ENCODE data around the gene ZFAND3.
"Not testable (repeated sequence)": the region's sequence is repeated elsewhere in the genome, so short reads cannot be mapped to it uniquely, and the experiment has no call there.

The ZFAND3 gene

DNA sequence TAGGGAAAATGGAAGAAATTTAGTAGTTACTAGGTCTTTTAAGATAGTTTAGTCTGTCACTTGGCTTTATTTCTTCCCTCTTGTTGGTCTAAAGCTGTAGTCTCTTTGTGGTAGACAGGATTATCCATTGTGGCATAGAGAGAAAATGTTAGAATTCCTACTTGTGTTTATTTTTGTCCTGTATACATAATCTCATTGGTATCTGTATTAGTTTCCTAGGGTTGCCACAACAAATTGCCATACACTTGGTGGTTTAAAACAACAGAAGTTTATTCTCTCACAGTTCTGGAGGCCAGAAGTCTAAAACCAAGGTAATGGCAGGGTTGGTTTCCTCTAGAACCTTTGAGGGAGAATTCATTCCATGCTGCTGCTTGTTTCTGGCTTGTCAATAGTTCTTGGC lies 119.4 kb downstream of the ZFAND3 start:
- no peak for DNase-seq (ENCODE audit: low read depth)

DNA sequence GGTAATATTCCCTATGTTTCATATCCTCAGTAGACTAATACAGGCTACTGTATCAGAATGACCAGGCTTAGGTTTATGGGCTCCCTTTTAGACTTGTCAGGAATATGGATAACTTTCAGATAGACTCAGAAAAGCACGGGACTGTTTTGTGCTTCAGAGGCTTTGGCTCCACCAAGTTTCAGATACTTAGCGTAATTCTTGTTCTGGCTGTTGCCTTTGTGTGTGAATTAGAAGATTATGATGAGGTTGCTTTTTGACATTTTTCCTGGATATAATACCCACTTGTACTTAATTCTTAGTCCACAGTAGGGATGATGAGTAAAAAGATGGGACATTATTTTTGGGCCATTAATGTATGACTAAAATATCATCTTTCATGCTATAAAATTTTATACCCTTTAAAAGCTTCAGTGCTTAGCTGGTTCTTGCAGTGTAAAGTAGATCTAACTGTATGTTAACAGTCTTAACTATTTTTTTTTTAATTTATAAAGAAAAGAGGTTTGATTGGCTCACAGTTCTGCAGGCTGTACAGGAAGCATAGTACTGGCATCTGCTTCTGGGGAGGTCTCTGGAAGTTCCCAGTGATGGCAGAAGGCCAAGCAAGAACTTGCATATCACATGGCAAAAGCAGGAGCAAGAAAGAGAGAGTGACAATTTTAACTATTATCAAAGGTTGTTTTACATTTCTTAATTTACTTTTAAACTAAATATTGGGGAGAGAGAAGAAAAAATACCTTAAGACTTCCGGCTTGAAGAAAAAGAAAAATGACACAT lies 120.7 kb downstream of the ZFAND3 start:
- DNase-seq (ENCODE audit: low read depth), result no peak

DNA sequence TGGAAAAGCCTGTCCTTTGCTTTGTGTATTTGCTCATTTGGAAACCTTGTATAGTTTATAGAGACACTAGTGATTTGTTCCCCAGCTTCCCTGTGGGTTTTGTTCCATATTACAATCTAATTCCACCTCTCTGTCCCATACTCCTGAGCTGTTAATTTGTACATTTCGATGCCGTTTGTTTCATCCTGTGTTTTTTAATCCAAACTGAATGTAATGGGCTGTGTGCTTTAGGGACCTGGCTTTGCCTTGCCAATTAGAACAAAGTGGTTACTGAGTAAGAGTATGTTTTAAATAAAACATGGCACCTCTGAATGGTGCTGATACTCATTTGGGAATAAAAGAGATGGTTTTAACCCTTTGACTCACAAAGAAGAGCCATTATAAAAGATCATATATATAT lies 122.3 kb downstream of the ZFAND3 start:
- no peak for DNase-seq (ENCODE audit: low read depth)

DNA sequence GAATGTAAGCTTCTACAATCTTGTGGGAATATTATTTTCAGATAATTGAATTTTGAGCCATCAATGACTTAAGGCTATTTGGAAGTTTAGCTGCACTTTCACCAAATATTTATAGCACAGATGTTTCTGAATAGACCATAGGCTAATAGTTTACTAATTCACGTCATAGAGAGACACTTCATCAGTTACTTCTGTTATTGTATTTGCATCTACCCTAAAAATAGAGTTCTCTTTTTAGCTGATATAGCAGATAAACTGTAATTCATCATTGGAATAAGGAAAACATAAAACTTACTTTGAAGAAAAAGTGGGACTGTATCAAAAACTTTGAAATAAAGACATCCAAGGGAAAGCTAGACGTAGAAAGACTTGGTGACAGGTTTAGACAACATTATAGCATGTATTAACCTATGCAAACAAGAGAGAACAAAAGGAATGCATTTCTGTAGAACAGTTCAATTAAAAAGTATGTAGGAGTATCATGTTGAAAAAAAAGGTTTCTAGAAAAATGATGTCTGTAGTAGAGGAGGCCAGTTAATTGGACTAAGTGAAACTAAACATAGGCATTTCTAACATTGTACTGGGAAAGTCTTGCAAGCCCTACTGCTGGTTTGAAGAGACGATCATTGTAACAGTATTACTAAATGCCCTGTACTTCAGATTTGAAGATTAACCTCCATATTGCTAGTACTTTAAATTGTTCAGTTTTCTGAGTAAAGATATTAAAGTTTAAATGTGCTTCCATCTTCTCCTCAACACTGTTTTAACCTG lies 123.3 kb downstream of the ZFAND3 start:
- no peak for DNase-seq (ENCODE audit: low read depth)

DNA sequence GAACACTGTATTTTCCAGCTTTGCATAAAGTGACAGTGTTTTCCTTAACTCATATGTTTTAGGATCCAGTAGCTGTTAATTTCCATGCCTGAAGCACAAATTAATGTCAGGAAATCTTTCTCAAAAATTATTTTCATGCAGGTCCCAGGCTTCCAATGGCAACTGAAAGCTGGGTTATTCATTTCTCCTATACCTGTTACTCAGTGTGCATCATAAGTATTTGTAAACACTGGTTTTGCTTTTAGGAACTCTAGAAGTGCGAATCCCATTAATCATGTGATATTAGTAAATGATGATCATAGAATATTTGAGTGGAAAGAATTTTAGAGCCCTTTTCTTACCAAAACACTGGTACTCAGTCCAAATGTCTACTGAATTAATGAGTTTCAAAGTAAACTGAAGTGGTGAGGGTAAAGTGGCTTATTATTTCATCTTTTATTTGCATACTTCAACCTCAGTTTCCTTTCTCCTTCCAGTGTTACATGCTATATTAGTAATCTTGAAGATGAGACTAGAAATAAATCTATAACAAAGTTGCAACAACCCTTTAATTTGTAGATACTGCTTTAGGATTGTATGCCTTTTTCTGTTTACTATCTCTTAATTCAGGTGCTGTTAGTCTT lies 124.0 kb downstream of the ZFAND3 start:
- no peak for DNase-seq (ENCODE audit: low read depth)

DNA sequence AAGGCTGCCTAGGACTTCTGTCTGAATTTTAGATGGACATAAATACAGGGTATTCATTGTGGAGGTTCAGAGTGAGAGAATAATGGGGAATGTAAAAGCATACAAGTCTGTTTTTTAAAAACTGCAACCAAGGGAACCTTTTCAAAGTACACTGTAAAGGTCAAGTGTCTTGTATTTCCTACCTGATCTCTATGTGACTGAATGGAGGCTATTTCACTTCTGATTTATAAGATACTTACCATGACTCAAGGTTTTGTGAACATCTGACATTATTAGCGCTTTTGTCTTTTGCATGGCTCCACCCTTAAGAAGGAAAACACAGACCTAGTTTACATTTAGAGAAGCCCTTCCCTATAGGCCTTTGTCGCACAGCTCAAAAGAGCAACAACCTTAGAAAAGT lies 126.5 kb downstream of the ZFAND3 start:
- no peak for DNase-seq (ENCODE audit: low read depth)

DNA sequence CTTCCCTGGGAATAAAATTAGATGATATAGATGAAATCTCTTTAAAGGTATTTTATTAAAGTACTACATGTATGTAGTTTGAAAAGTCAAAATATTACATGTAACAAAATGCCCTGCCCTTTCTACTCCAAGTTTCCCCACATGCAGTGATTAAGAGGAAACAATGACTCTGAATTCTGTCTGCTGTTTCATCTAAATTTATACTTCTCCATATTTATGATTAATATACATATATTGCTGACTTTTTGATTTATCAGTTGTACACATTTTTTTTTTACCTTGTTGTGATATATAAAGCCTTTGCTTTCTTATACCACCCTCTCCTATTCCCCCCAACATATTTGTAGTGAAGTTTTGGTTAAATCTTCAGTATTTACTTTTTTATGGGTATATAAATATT lies 127.9 kb downstream of the ZFAND3 start:
- no peak for DNase-seq (ENCODE audit: low read depth)

DNA sequence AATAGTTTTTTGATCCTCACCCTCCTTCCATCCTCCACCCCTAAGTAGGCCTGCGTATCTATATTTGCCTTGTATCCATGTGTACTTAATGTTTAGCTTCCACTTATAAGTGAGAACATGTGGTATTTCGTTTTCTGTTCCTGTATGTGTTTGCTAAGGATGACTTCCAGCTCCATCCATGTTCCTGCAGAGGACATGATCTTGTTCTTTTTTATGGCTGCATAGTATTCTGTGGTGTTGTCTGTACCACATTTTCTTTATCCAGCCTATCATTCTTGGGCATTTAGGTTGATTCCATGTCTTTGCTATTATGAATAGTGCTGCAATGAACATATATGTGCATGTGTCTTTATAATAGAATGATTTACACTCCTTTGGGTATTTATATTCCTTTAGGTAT lies 129.1 kb downstream of the ZFAND3 start:
- DNase-seq (ENCODE audit: low read depth), result not testable (repeated sequence)

DNA sequence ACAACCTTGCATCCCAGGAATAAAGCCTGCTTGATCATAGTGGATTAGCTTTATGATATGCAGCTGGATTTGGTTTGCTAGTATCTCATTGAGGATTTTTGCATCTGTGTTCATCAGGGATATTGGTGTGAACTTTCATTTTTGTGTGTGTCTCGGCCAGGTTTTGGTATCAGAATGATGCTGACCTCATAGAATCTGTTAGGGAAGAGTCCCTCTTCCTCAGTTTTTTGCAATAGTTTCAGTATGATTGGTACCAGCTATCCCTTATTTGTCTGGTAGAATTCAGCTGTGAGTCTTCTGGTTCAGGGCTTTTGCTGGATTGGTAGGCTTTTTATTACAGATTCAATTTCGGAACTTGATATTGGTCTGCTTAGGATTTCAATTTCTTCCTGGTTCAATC lies 132.5 kb downstream of the ZFAND3 start:
- no peak for DNase-seq (ENCODE audit: low read depth)

DNA sequence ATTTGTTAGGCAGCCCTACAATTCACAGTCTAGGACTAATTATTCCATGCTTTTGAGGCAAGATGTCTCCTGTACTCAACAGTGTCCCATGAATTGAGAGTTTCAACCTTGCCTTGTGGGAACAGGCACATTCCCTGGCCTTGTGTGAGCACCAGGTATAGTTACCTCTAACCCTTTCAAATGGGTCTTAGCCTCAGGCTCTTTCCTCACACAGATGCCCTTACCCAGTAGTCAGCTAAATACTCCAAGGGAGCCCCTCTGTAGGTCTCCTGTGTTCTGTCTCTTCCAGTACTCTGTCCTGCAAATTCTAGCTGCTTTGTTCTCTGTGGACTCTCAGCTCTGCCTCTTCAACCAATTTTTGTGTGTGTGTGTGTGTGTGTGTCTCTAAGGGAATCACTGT lies 135.3 kb downstream of the ZFAND3 start:
- DNase-seq (ENCODE audit: low read depth), result no peak

DNA sequence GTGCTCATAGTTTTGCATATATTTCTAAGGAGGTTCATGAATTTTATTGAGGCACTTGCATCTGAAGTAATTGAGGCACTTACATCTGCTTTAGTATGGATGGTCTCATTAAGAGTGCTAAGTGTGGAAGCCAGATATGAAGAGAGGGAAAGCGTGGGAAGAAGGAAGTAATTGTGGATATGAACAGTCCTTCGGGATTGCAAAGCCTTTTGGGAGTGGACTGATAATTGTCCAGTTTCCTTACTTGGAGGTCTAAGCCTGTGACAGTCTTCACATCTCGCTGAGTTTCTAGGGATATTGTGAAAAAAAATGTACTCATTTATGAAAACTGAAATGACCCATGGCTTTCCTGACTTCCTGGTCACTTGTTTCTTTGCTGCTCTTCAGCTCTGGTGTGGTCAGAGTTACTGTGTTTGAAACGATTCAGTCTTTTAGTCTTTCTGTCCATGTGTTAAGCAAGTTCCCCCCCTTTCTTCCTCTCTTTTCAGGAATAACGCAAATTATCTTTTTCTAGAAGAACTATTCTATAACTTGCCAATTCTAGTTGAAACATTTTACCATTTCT lies 137.3 kb downstream of the ZFAND3 start:
- no peak for DNase-seq (ENCODE audit: low read depth)

DNA sequence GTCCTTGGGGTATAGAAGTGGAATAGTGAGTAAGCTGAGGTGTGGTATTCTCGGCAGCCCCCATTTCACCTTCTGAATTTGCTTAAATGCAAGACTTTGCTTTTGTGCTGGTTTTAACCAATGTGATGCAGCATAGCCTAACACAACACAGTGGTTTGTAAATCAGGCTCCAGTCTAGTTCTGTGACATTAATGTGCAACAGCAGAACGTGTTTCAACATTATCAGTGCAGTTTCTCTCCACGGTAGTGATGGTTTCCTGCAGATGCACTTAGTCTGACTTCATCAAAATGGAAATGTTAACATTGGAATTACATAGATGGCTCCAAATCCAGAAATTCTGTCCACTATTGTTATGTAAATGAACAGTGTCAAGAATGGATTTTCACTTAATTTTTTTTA lies 139.5 kb downstream of the ZFAND3 start:
- no peak for DNase-seq (ENCODE audit: low read depth)

DNA sequence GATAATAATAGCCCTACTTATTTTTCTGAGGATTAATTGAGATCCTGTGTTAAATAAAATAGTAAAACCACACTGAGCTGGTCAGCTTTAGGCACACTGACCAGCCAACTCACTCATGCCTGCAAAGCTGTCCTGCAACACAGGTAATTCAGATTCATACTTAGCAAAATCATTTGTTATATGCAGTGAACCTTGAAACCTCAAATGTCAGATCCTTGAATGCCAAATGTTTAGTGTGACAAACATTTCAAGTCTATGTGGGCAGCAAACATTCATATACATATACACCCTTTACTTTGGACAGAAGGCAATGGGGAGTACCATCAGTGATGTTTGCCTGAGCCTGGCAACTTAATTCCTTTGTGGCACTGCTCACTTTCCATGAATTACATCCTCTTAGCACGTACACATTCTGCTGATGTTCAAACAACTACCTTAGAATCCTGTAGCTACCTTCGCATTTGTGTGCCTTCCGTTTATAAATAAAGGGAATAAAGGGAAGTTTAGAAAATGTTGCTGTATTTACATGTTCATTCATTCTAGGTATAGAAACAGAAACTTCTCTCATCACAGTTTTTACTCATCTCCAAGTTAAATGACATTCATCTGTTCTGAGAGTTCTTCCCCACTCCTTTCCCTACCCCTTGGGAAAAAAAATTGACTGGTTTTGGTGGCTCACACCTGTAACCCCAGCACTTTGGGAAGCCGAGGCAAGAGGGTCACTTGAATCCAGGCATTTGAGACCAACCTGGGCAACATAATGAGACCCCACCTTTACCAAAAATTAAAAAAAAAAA lies 140.8 kb downstream of the ZFAND3 start:
- DNase-seq (ENCODE audit: low read depth), result no peak

DNA sequence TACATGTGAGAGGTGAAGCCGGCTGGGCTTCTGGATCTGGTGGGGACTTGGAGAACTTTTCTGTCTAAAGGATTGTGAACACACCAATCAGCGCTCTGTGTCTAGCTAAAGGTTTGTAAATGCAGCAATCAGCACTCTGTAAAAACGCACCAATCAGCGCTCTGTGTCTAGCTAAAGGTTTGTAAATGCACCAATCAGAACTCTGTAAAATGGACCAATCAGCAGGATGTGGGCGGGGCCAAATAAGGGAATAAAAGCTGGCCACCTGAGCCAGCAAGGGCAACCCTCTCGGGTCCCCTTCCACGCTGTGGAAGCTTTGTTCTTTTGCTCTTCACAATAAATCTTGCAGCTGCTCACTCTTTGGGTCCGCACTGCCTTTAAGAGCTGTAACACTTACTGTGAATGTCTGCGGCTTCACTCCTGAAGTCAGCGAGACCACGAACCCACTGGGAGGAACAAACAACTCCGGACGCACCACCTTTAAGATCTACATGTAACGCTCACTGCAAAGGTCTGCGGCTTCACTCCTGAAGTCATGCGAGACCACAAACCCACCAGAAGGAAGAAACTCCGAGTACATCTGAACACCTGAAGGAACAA lies 143.1 kb downstream of the ZFAND3 start:
- not testable (repeated sequence) for DNase-seq (ENCODE audit: low read depth)

DNA sequence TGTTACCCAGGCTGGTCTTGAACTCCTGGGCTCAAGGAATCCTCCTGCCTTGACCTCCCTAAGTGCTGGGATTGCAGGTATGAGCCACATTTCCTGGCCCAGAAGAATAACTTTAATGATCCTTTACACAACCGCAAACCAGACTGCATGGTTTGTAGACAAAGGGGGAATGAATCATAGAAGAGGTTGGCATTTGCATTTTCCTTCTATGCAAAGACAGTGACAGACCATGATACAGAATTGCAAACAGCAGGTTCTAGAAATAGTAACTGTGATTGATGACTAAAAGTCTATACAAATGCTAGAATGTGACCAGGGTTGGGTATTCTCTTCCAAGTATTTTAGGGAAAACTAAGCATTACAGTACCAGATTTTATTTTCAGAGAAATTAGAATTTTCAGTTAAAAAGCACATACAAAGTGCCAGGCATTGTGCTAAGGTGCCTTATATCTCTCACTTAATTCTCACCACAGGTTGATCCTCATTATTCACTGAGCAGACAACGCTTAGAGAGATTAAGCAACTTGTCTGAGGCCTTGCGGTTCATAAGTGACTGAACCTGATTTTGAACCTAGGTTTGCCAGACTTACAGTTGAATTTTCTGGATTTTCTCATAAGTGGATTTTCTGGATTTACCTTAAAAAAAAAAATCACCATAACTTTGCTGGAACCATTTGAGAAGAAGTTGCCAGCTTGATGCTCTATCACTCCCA lies 146.6 kb downstream of the ZFAND3 start:
- no peak for DNase-seq (ENCODE audit: low read depth)

DNA sequence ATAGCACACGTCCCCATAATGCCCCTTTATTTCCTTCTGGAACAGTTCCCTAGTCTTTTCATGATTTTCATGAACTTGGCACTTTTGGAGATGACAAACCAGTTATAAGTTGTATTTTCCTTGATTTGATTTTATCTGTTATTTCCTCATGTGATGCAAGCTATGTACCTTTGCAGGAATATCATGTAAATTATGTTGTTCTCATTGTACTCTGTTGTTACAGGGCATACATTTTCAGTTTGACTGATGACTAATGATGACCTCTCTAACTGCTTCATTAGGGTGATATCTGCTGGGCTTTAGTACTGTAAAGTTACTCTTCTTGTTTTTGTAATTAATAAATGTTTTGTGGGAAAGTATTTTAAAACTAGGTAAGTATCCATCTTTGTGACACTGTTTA lies 147.3 kb downstream of the ZFAND3 start:
- DNase-seq (ENCODE audit: low read depth), result no peak

DNA sequence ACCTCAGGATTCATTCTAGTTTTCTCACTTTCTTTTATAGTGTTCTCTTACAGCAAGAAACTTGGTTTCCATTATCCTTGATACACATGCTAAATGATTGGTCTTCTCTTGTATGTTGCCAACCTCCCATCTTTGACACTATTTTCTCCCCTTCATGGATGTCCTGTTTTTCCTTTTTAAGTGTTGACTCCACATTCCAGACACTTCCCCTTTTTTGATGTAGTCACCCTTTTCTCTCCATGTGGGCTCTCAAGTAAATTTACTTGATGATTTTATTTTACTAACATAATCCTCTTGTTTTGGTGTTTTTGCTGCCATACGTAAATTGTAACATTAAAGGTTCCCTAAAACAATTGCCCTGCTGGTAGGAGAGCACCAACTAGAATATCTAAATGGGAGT lies 148.1 kb downstream of the ZFAND3 start:
- DNase-seq (ENCODE audit: low read depth), result no peak

DNA sequence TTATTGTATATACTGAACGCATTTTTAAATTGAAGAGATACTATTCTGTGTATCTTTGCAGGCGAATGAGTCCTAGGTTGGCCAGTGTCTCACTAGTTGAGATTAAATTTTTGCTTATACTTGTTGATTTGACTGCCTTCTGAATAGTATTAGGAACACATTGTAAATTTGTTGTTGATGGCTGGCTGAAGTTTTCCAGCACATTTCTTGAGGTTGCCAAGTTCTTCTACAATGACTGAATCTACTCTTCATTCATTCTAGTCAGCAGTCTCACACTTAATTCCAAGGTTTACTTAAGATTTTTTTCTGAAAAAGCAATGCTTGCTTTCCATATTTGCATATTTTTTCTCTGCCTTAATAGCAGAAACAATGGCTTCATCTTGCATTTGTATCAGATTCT lies 151.7 kb downstream of the ZFAND3 start:
- no peak for DNase-seq (ENCODE audit: low read depth)

DNA sequence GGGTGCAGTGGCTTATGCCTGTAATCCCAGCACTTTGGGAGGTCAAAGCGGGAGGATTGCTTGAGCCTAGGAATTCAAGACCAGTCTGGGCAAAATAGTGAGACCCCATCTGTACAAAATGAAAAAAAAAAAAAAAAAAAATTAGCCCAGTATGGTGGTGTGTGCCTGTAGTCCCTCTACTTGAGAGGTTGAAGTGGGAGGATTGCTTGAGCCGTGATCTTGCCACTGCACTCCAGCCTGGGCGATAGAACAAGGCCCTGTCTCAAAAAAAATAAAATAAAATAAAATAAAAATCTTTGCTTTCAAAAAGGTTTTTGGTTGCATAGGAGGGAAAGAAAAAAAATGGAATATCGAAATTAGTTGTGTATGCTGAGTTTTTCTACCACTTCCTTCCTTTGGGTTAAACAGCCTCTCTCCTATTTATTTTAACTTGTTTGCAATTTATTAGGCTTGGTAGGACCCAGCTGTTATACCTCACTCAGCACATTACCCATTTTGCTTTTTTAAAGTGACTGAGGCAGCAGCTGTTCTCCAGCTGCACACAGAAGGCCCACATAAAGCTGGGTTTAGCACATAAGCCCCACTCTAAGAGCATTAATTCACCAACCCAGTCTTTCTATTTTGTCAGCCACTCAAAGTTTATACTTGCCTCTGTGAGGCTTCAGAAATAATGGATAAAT lies 152.3 kb downstream of the ZFAND3 start:
- DNase-seq (ENCODE audit: low read depth), result no peak

DNA sequence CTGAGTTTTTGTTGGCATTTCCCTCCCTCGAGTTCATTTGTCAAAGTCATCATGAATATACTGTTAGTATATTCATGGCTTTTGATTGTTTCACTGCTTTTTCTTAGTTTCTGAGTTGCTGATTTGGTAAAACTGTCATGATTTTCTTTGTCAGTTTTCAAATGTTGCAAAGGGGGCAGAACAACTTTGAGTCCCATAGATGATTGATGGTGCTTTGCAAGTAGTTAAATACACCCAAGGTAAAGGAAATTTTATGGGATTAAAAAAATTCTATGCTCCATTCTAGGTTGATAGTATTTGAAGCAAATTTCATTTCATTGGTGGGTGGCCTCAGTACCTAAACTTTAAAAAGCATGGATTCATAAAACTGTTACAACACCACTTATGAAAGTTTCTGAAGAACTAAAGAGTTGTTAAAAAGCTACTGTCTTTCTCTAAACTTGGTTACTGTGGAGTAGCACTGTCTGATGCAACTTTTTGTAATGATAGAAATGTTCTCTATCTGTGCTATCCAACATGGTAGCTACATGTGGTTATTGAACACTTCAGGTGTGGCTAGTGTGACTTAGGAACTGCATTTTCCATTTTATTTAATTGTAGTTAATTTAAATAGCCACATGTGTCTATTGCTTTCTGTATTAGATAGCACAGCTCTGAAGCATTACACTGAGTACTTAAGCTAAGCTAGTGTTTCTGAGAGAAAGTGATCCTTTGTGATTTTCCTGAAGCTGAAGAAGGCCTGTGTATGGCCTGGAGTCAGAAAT lies 153.6 kb downstream of the ZFAND3 start:
- DNase-seq (ENCODE audit: low read depth), result no peak

Measured in activated T-cell treated with anti-CD3 and anti-CD28 coated beads for 24 hours (primary cell).